ENCODE results near the gene CIITA. TPM values are rescaled to one million over a fixed set of nuclear protein-coding genes. Genes with fewer than 3 reads are reported as not detected.
"Not testable (repeated sequence)": the region's sequence is repeated elsewhere in the genome, so short reads cannot be mapped to it uniquely, and the experiment has no call there.

The CIITA gene, protein sequence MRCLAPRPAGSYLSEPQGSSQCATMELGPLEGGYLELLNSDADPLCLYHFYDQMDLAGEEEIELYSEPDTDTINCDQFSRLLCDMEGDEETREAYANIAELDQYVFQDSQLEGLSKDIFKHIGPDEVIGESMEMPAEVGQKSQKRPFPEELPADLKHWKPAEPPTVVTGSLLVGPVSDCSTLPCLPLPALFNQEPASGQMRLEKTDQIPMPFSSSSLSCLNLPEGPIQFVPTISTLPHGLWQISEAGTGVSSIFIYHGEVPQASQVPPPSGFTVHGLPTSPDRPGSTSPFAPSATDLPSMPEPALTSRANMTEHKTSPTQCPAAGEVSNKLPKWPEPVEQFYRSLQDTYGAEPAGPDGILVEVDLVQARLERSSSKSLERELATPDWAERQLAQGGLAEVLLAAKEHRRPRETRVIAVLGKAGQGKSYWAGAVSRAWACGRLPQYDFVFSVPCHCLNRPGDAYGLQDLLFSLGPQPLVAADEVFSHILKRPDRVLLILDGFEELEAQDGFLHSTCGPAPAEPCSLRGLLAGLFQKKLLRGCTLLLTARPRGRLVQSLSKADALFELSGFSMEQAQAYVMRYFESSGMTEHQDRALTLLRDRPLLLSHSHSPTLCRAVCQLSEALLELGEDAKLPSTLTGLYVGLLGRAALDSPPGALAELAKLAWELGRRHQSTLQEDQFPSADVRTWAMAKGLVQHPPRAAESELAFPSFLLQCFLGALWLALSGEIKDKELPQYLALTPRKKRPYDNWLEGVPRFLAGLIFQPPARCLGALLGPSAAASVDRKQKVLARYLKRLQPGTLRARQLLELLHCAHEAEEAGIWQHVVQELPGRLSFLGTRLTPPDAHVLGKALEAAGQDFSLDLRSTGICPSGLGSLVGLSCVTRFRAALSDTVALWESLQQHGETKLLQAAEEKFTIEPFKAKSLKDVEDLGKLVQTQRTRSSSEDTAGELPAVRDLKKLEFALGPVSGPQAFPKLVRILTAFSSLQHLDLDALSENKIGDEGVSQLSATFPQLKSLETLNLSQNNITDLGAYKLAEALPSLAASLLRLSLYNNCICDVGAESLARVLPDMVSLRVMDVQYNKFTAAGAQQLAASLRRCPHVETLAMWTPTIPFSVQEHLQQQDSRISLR
- polyA plus RNA-seq (ENCODE audit: insufficient read length in 12 of 12), result 10 to 100 TPM in 1 of 12 donors, 1 to 10 TPM in 9, not detected in 2; 1.0 to 13.0 (median 1.9) TPM
- long read RNA-seq, donor 1, result 0 reads
- long read RNA-seq, donor 2, result 0 reads
- long read RNA-seq, donor 3, result 0 reads
- long read RNA-seq, donor 4, partial matches to known transcripts, result 10 of 10 reads
- long read RNA-seq, donor 4, other reads (novel, unspliced or antisense), result 0 of 10 reads
- long read RNA-seq, donor 5, partial matches to known transcripts, result 97 of 97 reads
- long read RNA-seq, donor 5, other reads (novel, unspliced or antisense), result 0 of 97 reads
- long read RNA-seq, donor 6, result 0 reads
- long read RNA-seq, donor 7, result 0 reads
- long read RNA-seq, donor 8, result 0 reads
- long read RNA-seq, donor 9, result 0 reads
- long read RNA-seq, donor 10, partial matches to known transcripts, result 70 of 70 reads
- long read RNA-seq, donor 10, other reads (novel, unspliced or antisense), result 0 of 70 reads
- long read RNA-seq, donor 11, partial matches to known transcripts, result 0 of 45 reads
- long read RNA-seq, donor 11, other reads (novel, unspliced or antisense), result 45 of 45 reads

DNA sequence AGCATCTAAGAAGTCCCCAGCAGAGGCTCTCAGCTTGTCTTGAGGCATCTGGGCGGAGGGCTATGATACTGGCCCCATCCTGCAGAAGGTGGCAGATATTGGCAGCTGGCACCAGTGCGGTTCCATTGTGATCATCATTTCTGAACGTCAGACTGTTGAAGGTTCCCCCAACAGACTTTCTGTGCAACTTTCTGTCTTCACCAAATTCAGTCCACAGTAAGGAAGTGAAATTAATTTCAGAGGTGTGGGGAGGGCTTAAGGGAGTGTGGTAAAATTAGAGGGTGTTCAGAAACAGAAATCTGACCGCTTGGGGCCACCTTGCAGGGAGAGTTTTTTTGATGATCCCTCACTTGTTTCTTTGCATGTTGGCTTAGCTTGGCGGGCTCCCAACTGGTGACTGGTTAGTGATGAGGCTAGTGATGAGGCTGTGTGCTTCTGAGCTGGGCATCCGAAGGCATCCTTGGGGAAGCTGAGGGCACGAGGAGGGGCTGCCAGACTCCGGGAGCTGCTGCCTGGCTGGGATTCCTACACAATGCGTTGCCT is at the start of gene CIITA:
TSS of gene CIITA (plus strand) at position 404 of the 543 bp plus-strand sequence. CDS start at position 533, 129 bp downstream.
- no peak for DNase-seq

DNA sequence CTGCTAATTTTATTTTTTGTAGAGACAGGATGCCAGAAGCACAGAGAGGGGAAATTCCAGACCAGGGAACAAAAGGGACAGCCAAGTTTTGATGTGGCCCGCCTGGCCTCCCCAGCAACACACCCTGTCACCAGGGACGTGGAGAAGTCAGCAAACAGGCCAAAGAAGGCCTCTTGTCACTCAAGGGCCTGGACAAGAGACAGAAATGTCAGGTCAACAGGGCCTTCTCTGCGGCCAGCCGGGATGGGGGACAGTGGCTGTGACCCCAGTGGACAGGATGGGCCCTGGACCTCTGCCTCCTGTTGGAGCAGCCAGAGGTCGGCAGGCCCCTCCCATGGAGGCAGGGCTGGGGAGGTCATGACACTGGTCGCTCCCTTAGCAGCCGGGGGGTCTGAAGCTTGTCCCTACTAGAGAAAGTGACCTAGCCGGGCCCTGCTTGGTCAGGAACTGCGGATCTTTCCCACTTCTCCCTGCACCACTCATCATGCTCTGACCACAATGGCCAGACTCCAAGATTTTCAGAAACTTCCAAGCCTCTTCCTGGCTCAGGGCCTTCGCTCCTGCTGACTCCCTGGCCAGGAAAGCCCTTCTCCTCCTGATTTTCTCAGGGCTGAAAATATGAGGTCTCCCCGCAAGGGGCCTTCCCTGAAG is 49.2 kb upstream of the CIITA start:
- DNase-seq, result peak; percentile 92

DNA sequence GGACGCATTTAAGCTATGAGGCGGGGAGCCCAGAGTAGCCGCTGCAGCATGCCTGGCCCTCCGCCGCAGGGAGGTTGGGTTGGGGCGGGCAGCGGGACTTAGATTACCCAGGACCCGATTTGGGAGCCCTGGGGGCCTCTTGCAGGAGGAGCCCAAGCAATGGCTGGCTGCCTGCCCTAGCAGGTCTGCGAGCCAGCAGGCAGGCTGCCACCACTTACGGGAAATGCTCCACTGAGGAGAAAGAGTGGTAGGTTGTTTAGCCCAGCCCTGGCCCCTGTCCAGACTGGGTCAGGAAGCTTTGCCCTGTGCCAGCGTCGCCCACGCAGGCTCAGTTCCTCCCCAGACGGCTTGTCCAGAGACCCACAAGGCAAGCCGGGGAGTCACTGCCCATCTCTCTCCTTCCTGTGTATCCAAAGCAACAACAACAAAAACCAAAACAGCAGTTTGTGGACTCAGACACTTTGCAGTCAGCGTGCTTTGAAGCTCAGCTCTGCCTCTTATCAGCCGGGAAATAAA is 48.1 kb upstream of the CIITA start:
- DNase-seq, result peak; percentile 89

DNA sequence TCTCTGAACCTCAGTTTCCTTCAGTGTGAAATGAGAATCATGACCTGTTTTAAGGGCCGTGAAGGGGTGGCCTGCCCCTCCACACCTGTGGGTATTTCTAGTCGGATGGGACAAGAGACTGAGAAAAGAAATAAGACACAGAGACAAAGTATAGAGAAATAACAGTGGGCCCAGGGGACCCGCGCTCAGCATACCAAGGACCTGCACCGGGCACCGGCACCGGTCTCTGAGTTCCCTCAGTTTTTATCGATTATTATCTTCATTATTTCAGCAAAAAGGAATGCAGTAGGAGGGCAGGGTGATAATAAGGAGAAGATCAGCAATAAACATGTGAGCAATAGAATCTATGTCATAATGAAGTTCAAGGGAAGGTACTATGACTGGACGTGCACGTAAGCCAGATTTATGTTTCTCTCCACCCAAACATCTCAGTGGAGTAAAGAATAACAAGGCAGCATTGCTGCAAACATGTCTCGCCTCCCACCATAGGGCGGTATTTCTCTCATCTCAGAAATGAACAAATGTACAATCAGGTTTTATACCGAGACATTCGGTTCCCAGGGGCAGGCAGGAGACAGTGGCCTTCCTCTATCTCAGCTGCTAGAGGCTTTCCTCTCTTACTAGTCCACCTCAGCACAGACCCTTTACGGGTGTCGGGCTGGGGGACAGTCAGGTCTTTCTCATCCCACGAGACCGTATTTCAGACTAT is 47.5 kb upstream of the CIITA start:
- not testable (repeated sequence) for DNase-seq

DNA sequence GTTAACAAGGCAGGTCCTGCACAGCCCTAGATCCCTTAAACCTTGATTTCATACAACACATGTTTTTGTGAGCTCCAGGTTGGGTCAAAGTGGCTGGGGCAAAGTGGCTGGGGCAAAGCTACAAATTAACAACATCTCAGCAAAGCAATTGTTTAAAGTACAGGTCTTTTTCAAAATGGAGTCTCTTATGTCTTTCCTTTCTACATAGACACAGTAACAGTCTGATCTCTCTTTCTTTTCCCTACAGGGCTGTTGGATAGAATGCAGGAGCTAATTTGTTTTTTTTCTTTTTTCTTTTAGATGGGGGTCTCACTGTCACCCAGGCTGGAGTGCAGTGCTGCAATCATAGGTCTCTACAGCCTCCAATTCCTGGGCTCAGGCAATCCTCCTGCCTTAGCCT is 46.8 kb upstream of the CIITA start:
- not testable (repeated sequence) for DNase-seq

DNA sequence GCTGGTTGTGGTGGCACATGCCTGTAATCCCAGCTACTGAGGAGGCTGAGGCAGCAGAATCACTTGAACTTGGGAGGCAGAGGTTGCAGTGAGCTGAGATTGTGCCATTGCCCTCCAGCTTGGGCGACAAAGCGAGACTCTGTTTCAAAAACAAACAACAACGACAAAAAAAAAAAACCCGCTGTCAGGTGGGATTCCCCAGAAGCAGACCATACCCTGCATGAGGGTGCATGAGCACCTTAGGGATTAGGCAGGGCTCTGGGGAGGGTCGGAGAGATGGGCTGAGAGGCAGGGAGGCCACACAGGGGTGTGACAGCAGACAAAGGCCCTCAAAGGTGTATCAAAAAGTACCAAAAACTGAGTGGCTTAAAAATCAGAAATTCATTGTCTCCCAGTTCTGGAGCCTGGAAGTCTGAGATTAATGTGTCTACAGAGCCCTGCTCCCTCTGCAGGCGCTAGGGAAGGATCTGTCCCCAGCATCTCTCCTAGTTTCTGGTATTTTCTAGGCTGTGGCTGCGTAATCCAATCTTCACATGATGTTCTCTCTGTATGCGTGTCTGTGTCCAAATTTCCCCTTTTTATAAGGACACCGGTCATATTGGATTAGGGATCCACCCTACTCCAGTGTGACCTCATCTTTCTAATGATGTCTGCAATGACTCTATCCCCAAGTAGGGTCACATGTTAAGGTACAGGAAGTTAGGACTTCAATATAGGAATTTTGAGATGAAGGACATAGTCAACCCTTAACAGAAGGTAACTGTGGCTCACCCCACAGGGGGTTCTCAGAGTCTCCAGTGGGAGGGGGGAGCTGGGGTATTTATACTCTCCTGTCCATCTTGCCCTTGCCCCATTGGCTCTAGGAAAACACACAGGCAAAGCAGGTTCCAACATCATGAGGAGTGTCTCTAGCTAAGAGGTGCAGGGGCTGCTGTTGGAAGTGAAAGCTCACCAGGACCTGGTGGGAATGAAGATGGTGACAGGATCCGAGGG is 44.8 kb upstream of the CIITA start:
- no peak for DNase-seq

DNA sequence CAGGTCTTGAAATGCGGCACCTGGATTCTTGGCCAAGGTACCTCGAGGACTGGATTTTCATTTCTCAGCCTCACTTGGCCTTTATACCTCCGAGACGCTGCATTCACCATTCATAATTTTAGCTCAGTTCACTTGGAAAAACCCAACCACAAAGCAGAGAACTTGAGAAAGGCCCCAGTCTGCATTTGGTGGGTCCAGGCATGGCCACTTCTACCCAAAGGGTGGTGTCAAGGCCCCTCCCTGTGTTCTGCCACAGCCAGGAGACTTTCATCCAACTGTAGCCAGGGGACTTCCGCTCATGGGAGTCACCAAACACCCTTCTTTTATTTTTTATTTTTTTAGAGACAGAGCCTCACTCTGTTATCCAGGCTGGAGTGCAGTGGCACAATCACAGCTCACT is 43.7 kb upstream of the CIITA start:
- no peak for DNase-seq

DNA sequence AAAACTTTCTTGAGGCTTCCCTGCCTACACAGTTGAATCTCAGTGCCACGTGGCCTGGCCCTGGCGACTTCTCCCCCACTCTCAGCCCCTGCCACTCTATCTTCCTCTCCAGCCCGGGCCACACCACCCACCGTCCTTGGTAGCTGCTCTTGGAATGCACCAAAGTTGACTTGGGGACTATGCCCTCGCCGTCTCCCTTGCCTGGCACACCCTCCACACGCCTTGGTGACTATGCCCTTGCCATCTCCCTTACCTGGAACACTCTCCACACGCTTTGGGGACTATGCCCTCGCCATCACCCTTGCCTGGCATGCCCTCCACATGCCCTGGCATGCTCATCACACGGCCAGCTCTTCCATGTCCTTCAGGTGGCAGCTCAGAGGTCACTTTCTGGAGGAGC is 42.9 kb upstream of the CIITA start:
- DNase-seq, result no peak

DNA sequence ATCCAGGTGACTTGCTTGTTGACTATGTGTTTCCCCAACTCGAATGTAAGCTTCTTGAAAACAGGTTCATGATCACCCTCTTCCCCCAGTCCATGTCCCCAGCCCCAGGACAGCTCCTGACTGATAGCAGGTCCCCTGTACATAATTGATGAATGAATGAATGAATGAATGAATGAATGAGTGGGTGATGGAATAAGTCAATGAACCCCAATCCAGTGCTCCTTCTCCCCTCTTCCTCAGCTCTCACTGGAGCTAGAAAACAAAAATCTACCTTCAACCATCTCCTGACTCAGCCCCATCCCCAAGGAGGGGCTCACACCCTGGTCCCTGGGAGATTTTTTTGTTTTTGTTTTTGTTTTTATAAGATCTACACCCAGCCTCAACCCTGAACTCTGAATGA is 42.2 kb upstream of the CIITA start:
- DNase-seq, result no peak

DNA sequence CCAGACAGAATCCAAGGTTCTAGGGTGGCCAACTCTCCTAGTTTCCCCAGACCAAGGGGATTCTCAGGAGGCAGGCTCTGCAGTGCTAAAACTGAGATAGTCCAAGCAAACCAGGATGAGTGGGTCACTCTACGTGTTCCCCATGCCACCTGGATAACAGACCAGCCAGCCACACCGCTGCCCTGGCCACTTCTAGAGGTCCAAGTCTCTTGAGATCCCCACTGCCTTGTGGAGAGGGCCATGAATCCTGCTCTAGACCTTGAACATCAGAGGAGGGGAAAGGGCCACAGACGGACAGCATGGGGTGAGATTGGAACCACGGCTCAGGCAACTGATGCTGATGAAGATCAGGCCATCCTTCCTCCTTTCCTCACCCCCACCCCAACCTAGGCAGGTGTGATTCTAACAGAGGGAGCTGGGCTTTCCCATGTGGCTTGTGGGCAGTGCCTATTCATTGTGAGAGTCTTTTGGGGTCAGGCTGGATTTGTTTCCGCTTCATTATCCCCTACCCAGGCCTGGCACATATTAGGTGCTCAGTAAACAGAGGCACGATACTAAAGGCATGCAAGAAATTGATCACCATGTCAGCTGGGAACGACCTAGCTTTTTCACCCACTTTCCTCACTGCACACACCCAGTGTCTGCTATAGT is 41.6 kb upstream of the CIITA start:
- DNase-seq, result no peak

DNA sequence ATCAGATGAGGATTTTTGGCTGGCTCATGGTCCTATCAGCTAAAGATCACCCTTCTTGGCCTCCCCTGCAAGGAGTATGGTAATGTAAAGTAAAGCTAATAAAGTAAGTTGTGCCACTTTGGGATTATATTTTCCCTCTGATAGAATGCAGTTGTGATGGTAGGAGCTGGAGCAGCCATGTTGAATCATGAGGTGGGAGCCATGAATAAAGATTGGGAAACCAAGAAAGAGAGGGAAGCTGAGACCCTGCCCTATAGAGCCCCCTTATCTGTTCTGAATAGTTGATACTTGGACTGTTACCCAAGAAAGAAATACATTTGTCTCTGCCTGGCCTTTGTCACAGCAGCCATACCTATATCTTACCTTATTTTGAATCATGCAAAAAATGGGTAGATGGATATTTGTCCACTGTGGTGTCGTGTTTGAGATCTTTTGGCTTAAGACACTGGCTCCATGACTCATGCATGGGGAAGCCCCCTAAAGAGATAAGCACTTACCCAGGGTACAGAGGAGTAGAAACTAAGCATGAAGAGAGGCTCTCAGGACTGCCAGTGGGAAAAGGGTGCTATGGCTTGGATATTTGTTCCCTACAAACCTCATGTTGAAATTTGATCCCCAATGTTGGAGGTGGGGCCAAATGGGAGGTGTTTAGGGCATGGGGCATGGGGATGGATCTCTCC is 40.7 kb upstream of the CIITA start:
- DNase-seq, result no peak

DNA sequence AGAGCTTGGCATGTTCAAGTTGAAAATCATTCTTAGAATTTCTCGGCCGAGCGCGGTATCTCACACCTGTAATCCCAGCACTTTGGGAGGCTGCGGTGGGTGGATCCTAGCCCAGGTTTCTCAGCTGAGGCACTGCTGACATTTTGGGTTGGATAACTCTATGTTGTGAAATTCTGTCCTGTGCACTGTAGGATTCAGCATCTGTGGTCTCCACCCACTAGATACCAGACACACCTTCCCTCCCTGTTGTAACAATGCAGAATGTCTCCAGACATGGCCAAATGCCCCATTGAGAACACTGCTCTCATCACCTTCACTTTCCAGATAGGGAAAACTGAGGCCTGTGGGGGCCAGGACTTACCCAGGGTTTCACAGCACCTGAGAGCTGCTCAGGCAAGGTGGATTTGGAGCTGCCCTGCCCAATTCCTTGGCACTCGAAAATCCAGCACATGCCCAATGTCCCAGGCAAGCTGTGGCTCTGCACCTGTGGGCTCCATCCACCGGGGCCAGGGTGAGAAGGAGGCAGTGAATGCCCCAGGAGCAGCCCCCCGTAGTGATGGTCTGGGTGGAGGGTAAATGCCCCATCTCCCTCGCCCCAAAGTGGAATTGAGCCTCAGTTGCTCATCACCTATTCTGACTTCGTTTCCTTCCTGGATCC is 38.3 kb upstream of the CIITA start:
- no peak for DNase-seq

DNA sequence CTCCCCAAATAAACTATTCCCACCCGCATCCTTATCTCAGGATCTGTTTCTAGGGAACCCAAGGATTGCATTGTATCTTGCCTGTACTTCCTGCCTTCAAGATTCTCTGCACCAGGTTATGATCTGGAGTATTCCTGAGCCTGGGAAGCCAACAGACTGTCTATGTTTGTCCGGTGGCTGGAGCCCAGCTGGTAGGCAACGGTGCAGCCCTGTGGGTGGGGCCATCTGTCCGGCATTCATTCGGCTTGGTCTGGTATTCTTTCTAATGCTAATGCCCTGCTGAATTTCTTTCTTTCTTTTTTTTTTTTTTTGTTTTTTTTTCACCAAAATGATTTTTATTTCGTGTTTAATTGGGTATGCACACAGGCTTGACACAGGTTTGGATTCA is 37.7 kb upstream of the CIITA start:
- no peak for DNase-seq

DNA sequence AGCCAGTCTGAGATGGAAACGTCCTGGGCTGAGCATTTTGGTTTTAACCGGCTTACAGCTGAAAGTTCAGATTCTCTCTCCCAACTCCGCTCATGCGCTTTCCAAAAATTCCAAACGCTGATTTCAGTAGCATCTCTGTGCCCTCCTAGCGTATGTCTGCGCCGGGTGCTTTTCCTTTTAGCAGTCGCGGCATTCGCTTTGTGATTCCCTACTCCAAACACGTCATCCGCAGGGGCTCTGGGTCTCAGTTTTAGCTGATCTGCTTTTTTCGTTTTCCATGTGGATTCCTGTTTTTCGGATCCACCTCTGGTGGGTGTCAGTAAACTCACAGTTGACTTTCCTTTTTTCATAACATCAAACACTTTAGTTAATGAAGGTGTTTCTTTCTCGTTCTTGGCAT is 36.3 kb upstream of the CIITA start:
- no peak for DNase-seq

DNA sequence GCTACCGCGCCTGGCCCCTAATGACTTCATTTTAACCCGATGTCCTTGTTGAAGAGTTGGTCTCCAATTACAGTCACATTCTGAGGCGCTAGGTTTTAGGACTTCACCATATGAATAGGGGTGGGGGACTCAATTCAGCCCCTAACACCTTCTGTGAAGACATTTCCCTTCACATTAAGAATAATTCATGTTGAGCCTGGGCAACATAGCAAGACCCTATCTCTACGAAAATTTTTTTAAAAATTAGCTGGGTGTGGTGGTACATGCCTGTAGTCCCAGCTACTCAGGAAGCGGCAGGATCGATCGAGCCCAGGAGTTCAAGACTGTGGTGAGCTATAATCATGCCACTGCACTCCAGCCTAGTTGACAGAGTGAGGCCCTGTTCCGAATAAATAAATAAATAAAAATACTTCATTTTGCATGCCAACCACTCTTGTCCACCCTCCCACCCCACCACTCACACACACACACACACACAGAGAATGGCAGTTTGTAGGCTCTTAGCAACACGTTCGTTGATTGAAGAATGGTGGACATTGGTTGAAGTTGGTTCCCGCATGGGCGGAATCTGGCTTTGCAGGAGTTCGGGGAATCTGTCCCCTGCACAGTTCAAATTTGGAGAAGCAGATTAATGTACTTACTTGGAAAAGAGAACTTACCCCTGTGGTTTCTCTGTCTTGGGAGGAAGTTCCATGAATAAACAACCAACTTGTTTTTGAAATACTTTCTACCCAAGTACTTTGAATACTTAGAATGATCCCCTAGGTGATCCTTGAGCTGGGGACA is 30.6 kb upstream of the CIITA start:
- no peak for DNase-seq

DNA sequence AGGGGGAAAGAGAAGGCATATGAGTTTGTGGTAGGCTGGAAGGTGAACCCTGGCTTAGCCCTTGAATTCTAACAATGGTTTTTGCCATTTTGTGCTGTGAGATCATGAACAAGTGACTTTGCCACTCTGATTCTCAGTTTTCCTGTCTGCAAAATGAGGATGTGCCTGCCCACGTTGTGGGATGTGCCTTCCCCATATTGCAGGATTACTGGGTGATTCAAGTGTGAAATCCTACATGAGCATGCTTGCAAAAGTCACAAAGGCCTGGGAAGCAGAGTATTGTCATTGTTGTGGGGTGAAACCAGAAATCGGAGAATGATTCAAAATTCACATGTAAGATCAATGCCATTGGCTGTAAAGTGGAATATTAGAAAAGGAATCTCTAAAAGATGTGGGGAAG is 29.8 kb upstream of the CIITA start:
- DNase-seq, result no peak
